Keratinocyte (primary cell): ENCODE results near the gene TMPRSS3.

Experiments used
- EZH2 ChIP-seq: IDR thresholded peaks from one replicate; pipeline ENCODE4 v1.6.1; 2012; ENCODE audit warnings: inconsistent platforms, mild to moderate bottlenecking, low read length, moderate library complexity
- TF ChIP-seq, protein P1 (sequence below), 3 experiments: IDR thresholded peaks in 1 of 3; conservative IDR thresholded peaks in 1 of 3; optimal IDR thresholded peaks in 1 of 3; 2 replicates in 2 of 3; 3 replicates in 1 of 3; pipeline versions ENCODE3 to v1.5.1; 2011; ENCODE audit warnings: low read length in 3 of 3, mild to moderate bottlenecking in 3 of 3, moderate library complexity in 2 of 3, control low read depth in 1 of 3, inconsistent platforms in 1 of 3; ENCODE audit not compliant: insufficient read depth in 2 of 3; ENCODE audit errors: extremely low read depth in 1 of 3

DNA sequence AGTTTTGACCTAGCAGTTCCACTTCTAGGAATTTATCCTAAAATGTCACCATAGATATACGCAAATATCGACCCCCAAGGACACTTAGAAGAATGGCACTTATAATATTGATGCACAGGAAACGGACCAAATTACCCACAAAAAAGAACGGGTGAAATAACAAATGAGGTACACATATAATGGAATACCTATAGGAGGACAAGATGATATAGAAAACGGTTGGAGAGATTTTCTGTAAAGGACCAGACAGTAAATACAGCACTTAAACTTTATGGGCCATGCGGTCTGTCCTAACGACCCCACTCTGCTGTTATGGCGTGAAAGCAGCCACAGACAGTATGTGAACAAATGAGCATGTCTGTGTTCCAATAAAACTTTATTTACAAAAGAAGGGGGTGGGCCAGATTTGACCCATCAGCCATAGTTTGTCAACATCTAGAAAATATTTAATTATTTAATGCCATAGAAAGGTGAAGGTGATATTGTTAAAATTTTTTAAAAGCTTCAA is 2.4 kb downstream of the TMPRSS3 start:
- TF ChIP-seq, protein P1, sequence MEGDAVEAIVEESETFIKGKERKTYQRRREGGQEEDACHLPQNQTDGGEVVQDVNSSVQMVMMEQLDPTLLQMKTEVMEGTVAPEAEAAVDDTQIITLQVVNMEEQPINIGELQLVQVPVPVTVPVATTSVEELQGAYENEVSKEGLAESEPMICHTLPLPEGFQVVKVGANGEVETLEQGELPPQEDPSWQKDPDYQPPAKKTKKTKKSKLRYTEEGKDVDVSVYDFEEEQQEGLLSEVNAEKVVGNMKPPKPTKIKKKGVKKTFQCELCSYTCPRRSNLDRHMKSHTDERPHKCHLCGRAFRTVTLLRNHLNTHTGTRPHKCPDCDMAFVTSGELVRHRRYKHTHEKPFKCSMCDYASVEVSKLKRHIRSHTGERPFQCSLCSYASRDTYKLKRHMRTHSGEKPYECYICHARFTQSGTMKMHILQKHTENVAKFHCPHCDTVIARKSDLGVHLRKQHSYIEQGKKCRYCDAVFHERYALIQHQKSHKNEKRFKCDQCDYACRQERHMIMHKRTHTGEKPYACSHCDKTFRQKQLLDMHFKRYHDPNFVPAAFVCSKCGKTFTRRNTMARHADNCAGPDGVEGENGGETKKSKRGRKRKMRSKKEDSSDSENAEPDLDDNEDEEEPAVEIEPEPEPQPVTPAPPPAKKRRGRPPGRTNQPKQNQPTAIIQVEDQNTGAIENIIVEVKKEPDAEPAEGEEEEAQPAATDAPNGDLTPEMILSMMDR (optimal IDR thresholded peaks at IDR 0.05 in 1 of 3, IDR thresholded peaks at IDR 0.05 in 1 of 3, conservative IDR thresholded peaks at IDR 0.05 in 1 of 3; ENCODE audit: extremely low read depth in 1 of 3, insufficient read depth in 2 of 3, low read length in 3 of 3) = no peak
- no peak for TF ChIP-seq EZH2
